GM18519 (cell line): ENCODE results near the gene ARL11.

Experiments
- ATAC-seq: cut with Tn5 transposase; IDR thresholded peaks from one replicate; pipeline ENCODE4 v1.9.1; 2021; ENCODE audit warnings: mild to moderate bottlenecking, moderate library complexity; ENCODE audit not compliant: unreplicated experiment, low FRiP score

Gene ARL11

DNA sequence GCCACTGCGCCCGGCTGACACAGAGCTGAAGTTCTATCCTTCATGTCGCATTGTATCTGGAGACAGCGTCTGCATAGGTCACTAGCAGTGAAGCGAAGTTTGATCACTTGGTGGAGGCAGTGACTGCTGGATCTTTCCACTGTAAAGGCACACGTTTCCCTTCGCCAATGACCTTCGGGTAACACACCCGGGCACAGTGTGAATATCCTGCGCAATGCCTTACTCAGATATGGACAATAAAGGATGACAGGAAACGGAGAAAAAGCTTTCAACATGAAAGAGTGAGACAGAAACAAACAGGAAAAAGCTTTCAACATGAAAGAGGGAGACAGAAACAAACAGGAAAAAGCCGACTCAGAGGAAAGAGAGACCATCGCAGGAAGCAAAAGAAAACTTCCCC, 17.1 kb downstream of the ARL11 start:
- no peak for ATAC-seq

DNA sequence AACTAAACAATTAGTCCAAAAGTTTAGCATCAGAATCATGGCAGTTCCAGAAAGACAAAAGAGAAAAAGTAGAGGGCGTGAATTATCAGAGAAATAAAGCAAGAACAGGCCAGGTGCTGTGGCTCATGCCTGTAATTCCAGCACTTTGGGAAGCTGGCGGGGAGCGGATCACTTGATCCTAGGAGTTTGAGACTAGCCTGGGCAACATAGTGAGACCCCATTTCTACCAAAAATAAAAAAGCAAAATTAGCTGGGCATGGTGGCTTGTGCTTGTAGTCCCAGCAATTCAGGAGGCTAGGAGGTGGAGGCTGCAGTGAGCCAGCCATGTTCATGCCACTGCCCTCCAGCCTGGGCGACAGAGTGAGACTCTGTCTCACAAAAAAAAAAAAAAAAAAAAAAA, 18.4 kb downstream of the ARL11 start:
- no peak for ATAC-seq

DNA sequence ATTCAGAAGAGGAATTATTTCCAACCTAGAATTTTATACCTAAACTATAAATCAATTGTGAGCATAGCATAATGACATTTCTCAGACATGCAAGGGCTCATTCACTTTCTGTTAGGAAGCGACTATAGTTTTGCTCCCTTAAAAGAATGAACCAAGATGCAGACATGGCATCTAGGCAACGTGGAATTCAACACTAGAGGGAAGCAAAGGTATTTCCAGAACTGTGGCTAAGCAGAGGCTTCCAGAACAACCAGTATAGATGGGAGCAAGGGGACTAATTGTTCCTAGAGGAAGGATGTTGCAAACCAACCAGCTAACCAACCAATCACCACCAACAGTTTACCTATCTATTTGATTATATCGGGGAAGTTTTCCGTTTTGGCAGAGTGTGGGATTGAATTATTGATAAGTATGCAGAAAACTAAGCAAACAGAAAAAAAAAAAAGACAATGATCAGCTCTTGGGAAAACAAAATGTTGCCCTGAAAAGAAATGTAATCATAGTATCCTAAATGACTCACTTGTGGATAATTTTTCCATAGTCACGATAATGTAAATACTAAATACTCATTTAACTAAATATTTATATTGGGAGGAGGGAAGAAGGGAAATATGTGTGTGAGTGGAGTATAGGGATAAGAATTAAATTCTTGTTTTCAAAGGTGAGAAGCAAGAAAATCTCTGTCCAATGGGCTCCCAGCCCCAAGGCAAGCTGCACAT, 21.1 kb downstream of the ARL11 start:
- no peak for ATAC-seq

DNA sequence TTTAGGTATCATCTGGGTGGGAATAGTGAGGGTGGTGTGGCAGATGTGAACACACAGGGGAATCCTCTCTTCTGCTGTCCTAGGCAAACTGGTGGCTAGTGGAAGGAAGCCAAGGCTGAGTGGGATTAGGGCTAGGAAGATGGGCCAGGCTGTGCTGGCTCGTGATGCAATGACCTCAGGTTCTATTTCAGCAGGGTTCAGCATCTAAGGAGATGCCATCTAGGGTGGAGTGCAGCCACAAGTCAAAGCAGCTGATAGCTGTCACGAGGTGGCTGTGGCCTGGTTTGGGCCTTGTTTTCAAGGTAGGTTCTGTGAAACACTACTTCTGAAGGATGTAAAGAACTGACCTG, 21.6 kb downstream of the ARL11 start:
- ATAC-seq: no peak

DNA sequence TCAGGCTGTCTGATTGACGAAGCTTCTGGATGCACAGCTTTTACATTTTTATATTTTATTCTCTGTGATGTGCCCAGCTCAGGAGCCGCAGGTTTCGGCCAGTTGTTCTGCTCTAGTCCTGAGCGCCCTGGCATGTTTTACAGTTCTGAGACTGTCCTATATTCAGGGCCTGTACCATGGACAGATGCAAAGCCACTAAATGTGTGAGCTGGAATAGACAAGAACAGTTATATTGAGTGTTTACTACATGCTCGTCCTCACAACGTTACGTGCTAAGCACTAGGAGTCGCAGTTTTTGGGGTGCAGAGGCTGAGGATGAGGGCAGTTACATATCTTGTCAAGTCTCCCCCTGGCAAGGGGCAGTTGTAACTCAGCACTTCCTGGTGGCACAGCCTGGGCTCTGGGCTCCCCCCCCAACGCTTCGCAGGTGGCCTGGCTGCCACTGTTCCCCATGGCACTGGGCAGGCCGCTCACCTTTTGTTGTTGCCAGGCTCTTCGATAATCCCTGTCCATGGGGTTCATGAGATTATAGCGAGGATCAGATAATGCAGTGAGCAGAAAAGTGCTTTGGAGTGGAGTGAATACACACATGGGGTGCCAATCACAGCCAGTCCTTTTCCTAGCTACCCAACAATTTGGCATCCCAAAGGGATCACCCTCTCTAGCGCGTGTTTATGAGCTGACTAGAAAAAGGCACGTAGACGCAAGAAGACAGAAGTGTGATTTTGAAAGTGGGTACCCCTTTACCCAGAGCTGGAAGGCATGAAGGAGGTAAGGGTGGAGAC, 23.5 kb downstream of the ARL11 start:
- ATAC-seq: no peak

DNA sequence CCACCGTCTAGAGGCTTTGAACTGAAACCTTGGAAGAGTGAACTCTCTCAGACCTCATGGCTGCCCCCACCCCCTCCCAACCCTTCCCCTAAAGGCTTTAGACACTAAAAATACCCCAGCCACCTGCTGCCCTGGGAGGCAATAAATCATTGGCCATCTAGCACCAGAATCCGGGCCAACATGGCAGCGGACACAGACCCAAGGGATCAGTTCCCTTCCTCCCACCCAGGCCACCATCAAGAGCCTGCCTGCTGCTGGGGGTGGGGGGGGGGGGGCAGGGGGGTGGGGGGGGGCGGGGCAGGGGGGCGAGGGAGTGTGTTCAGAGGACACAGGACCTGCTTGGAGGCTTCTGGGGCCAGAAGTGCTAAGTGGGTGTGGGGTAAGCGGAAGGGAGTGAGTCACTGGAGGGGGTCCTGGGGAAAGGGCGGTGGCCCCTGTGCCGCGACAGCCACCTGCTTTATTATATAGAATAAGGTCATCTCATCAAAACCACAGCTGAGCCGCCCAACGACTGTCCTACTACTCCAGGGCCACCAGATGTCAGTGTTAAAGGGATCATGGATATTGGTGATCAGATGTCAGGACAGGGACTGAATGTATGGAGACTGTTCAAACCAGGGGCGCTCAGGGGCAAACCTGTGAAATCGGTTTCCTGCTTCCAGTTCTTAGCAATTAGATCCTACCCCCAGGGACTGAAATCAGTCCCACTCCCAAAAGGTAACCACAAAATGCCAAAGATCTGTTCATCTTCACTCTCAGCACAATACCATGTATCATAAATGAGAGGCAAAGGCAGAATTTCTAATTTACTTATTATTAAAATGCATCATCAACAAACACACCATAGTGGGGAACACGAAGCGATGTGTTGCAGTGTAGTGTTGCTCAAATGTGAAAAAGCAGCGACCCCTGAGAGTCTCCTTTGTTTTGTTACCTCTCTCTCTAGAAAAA, 24.3 kb downstream of the ARL11 start:
- ATAC-seq: no peak

DNA sequence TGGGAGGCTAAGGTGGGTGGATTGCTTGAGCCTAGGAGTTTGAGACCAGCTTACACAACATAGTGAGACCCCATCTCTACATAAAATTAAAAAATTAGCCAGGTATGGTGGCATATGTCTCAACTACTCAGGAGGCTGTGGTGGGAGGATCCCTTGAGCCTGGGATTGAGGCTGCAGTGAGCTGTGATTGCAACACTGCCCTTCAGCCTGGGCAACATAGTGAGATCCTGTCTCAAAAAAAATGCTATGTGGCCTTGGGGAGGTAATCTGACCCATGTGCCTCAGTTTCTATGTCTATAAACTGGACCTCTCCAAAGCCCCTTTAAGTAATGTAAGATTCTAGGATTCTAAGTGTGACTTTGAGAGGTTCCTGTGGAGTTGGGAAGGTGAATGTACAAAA, 25.2 kb downstream of the ARL11 start:
- ATAC-seq: no peak

DNA sequence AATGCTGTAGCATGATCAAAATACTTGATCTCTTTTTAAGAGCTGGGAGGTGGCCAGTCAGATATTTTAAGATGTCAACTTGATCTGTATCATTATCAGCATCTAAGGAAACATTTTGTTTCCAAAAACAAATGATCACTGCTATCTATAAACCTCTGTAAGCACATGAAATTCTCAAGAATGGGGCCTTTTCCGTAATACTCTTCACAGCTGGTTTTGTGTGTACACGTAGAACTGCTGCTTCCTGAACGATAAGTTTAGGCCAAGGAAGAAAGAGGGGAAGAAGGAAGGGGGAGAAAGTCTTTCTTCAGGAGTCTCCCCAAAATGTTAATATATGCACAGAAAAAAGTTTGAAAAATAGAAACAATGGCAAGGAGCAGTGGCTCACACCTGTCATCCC, 25.7 kb downstream of the ARL11 start:
- no peak for ATAC-seq

DNA sequence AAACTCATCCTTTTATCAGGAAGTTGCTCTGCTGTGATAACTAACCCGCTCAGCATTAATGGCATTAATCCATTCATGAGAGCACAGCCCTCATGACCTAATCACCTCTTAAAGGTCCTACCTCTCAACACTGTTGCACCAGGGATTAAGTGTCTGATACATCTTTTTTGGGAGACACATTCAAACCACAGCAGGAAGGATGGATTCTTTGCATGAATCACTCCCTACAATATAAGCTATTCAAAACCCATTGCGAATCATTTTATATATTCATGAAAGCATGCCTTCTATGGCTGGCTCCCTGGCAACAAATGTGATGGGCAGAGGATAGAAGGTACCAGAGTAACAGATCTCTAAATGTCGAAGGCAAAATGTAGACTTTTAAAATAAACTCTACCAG, 27.6 kb downstream of the ARL11 start:
- ATAC-seq: no peak

DNA sequence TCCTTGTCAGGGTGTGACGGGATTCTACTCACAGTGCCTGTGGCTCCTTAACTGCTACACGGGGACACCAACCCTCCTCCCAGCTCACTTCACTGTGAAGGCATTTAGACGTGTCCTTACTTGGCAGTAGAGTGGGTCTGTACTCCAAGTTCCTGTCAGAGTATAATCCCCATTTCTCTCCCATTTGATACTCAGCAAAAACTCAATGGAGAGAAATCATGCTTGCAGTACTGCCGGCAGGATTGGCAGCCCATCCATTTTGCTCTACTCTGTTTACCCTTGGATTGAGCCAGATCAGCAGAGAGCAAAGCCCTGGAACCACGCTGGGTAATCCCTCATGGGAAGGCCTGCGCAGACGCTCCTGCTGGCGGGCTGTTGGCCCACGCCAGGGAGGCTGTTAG, 28.9 kb downstream of the ARL11 start:
- ATAC-seq: no peak

DNA sequence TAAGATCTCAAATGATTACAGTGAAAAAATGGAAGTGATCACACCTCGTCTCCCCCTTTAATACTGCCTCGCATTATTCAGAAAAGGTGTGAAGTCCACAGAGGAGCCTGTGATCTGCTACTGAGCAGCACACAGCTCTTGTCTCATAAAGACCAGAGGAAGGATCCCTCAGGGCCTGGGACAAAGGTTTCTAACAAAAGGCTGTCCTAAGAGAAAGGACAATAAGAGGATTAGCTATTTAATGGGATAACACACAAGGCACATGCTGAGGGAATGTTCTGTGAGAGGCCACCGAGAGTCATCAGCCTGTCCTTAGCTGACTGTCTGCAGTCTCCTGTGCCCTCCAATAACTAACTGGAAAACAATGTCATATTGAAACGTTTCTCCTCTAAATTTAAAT, 36.3 kb downstream of the ARL11 start:
- no peak for ATAC-seq

DNA sequence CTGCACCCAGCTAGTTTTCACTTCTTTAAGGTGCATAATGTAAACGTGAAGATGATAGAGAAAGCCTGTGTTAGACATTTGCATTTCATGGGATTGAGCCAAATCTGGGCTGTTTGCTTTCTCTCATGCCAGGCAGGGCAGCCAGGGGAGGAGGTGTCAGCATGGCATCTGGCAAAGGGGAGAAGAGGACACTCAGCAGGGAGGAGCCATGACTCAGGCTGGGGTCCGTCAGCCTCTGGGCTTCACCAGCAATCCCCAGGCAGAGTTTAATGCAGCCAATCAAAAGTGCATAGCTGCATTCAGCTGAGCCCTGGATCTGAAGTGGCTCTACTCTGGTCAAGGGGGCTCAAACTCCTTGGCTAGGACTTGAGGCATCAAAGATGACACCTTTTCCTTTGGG, 39.5 kb downstream of the ARL11 start:
- no peak for ATAC-seq

DNA sequence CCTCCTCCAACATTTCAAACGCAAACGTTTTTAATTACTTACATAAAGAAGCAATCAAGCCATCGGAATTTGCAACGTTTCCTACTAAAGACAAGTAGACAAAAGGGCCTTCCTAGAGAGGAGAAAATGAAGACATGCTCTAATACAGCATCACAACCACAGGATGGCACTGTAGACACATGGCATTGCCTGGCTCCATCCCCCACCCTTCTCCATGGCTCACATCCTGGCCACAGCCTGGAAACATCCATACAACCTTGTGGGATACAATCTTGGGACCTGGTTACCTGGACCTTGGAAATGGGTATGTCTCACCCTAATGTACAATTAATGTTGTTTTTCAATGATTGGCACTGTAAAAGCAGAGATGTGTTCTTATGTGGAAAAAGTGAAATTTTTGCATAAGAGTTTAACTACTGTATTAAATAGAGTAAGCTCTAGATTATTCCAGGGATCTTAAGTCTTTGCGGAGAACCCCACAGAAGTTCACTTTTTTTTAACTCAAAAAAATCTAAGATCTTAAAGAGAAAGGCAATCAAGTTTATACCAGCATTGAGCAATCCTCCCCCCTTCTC, 41.5 kb downstream of the ARL11 start:
- ATAC-seq: no peak

DNA sequence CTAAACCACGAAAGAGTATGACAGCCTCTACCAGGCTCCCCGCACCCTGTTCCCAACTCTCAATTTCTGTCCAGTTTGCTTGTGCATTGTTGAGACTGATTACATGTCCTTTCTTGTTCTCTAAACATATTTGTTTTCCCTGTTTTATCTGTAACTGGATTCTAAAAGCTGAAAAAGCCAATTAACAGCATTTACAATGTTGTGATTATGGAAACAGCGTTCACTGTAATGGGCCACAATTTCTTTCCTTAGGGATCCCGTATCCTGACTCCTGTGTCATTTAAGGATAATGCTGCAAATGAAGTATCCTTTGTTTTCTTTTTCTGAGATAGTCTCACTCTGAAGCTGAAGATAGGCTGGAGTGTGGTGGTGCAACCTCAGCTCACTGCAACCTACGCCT, 42.5 kb downstream of the ARL11 start:
- no peak for ATAC-seq

DNA sequence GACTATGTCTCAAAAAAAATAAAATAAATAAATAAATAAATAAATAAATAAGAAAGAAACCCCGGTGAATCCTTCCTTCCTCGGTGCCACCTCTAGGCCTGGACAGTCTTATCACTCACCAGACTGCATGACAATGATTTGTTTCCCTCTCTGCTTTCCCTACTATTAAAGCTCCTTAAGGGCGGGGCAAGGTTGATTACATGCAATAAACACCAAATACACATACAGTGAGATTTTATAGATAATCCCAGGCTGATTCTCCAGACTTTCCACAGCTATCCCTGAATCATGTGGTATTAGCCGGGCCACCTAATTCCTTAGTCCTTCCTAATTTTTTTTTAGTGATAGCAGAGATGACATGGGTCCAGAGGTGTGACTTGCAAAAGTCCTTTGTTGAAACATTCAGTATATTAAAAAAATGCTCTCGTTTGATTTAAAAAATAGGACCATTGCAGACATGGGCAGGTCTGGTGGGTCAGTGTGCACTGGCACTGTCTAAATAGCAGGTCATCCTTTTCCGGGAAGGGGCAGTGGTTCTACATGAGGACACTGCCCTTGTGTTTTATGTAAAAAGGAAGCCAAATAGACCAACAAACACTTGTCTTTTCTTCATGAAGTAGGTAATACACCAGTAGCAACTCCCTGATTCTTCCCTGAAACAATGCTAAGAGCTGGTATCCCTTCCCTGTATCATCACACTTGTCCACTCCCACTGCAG, 48.4 kb downstream of the ARL11 start:
- ATAC-seq: no peak

DNA sequence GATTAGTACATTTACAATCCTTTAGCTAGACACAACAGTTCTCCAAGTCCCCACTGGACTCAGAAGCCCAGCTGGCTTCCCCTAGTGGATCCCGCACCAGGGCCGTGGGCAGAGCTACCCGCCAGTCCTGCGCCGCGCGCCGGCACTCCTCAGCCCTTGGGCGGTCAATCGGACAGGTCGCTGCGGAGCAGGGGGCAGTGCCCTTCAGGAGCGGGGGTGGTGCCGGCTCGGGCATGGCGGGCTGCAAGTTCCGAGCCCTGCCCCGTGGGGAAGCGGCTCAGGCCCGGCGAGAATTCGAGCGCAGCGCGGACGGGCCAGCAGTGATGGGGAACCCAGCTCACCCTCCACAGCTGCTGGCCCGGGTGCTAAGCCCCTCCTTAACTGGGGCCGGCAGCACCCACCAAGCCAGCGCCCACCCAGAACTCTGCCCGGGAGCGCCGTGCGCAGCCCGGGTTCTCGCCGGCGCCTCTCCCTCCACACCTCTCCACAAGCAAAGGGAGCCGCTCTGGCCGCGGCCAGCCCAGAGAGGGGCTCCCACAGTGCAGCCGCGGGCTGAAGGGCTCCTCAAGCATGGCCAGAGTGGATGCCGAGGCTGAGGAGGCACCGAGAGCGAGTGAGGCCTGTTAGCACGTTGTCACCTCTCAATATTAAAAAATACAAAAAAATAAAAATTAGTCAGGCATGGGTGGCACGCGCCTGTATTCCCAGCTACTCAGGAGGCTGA, 50.0 kb downstream of the ARL11 start:
- no peak for ATAC-seq

DNA sequence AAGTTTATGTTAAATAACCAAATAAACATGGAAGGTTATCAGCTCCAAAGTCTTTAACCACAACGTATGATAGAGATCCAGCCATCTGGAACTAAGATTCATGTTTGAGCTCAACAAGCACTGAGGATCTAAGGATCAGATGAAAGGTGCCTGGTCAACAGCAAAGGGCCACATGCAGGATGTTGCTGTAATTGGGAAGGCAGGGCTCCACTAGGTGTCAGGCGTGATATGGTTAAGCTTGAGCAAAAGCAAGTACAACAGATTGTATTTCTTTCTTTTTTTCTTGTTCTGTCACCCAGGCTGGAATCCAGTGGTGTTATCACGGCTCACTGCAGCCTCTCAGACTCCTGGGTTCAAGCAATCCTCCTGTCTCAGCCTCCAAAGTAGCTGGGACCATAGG, 50.9 kb downstream of the ARL11 start:
- ATAC-seq: no peak

DNA sequence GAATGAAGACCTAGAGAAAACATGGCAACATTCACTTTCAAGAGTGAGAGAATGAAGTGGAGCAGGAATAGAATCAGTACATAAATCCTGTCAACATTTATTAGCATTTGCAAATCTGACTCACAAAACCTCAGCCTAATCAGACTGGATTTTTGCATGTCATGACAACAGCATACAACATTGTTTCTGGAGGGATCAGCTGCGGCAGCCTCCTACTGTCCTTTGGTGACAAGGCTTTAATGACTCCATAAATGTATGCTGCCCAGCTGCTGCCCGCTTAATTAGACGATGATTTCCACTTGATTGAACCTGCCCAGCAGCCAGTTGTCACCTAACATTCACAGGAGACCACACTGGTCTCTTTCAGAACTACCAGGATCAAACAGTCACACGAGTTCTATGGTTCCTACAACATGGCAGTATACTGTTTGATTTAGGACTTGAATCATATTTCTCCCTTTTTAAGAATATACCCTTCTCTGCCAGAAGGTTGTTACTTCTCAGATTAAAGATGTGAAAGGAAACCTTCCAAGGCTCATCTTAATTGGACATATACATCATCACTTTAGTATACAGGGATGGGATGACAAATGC, 53.6 kb downstream of the ARL11 start:
- ATAC-seq: no peak
